ENCODE measurements around the gene MBD5. TPM values are rescaled to one million over a fixed set of nuclear protein-coding genes. Genes with fewer than 3 reads are reported as not detected.

MBD5 gene
- total RNA-seq, 1 experiment from 2014 or later = 12.6 TPM

- DNase-seq (ENCODE audit: low read depth in 1 of 2, low spot score in 2 of 2) = no peak
- no peaks in the 10 kb centered on the region for H3K4me1 ChIP-seq (replicated peaks)
Observed at GRCh38 chr2:148234143-148234542, 213.3 kb downstream of the MBD5 start.

GRCh38 chr2:148237911-148238310 lies 217.0 kb downstream of the MBD5 start:
- no peak overlapping the region for H3K4me3 ChIP-seq
- H3K9me3 ChIP-seq (replicated peaks) = no peaks in the 10 kb centered on the region
- no peaks in the 10 kb centered on the region for H3K36me3 ChIP-seq
- no peak for DNase-seq (ENCODE audit: low read depth in 1 of 2, low spot score in 2 of 2)
- H3K27ac ChIP-seq = no peak overlapping the region
- no peaks in the 10 kb centered on the region for H3K27me3 ChIP-seq (replicated peaks)
- H3K4me1 ChIP-seq (replicated peaks) = no peaks in the 10 kb centered on the region

More at GRCh38 chr2:148234143-148234542, 213.3 kb downstream of the MBD5 start:
- Histone ChIP-seq H3K4me3 (no peak overlapping the region), H3K36me3 (no peaks in the 10 kb centered on the region), H3K27me3 (replicated peaks) (no peaks in the 10 kb centered on the region), H3K9me3 (replicated peaks) (no peaks in the 10 kb centered on the region), H3K27ac (no peak overlapping the region)

GRCh38 chr2:148238561-148238960 lies 217.7 kb downstream of the MBD5 start:
- Histone ChIP-seq H3K4me3 (no peak overlapping the region), H3K27ac (no peak overlapping the region), H3K4me1 (replicated peaks) (no peaks in the 10 kb centered on the region), H3K27me3 (replicated peaks) (no peaks in the 10 kb centered on the region), H3K36me3 (no peaks in the 10 kb centered on the region), H3K9me3 (replicated peaks) (no peaks in the 10 kb centered on the region)
- no peak for DNase-seq (ENCODE audit: low read depth in 1 of 2, low spot score in 2 of 2)

- H3K27ac ChIP-seq = no peak overlapping the region
- no peak for DNase-seq (ENCODE audit: low read depth in 1 of 2, low spot score in 2 of 2)
Observed at GRCh38 chr2:148240838-148241237, 219.9 kb downstream of the MBD5 start.

GRCh38 chr2:148244593-148245292 lies 223.9 kb downstream of the MBD5 start:
- H3K9me3 ChIP-seq (replicated peaks) = no peaks in the 10 kb centered on the region
- DNase-seq (ENCODE audit: low read depth in 1 of 2, low spot score in 2 of 2) = peak in 1 of 2 experiments; percentile 31
- H3K36me3 ChIP-seq = no peaks in the 10 kb centered on the region
- no peak overlapping the region for H3K4me3 ChIP-seq
- H3K27ac ChIP-seq = peak overlapping the region; percentile 55
- no peaks in the 10 kb centered on the region for H3K27me3 ChIP-seq (replicated peaks)
- H3K4me1 ChIP-seq (replicated peaks) = peaks cover 8% of the 10 kb centered on the region

More at GRCh38 chr2:148240838-148241237, 219.9 kb downstream of the MBD5 start:
- Histone ChIP-seq H3K27me3 (replicated peaks) (no peaks in the 10 kb centered on the region), H3K9me3 (replicated peaks) (no peaks in the 10 kb centered on the region), H3K36me3 (no peaks in the 10 kb centered on the region), H3K4me3 (no peak overlapping the region), H3K4me1 (replicated peaks) (peaks cover 8% of the 10 kb centered on the region)

GRCh38 chr2:148251993-148252392 lies 231.1 kb downstream of the MBD5 start:
- Histone ChIP-seq H3K4me1 (replicated peaks) (no peaks in the 10 kb centered on the region), H3K36me3 (no peaks in the 10 kb centered on the region), H3K9me3 (replicated peaks) (peaks cover 9% of the 10 kb centered on the region; the same call in 1 of the 2 replicates), H3K4me3 (no peak overlapping the region), H3K27me3 (replicated peaks) (no peaks in the 10 kb centered on the region), H3K27ac (no peak overlapping the region)
- no peak for DNase-seq (ENCODE audit: low read depth in 1 of 2, low spot score in 2 of 2)

GRCh38 chr2:148252646-148253045 lies 231.8 kb downstream of the MBD5 start:
- peaks cover 9% of the 10 kb centered on the region; the same call in 1 of the 2 replicates for H3K9me3 ChIP-seq (replicated peaks)
- no peak overlapping the region for H3K27ac ChIP-seq
- H3K4me1 ChIP-seq (replicated peaks) = no peaks in the 10 kb centered on the region
- no peaks in the 10 kb centered on the region for H3K36me3 ChIP-seq
- no peaks in the 10 kb centered on the region for H3K27me3 ChIP-seq (replicated peaks)
- no peak overlapping the region for H3K4me3 ChIP-seq
- DNase-seq (ENCODE audit: low read depth in 1 of 2, low spot score in 2 of 2) = no peak

- H3K9me3 ChIP-seq (replicated peaks) = peaks cover 9% of the 10 kb centered on the region; the same call in 1 of the 2 replicates
- DNase-seq (ENCODE audit: low read depth in 1 of 2, low spot score in 2 of 2) = no peak
- no peak overlapping the region for H3K27ac ChIP-seq
- H3K4me3 ChIP-seq = no peak overlapping the region
- H3K4me1 ChIP-seq (replicated peaks) = no peaks in the 10 kb centered on the region
- no peaks in the 10 kb centered on the region for H3K36me3 ChIP-seq
- H3K27me3 ChIP-seq (replicated peaks) = no peaks in the 10 kb centered on the region
Observed at GRCh38 chr2:148253685-148254084, 232.8 kb downstream of the MBD5 start.

- no peak for DNase-seq (ENCODE audit: low read depth in 1 of 2, low spot score in 2 of 2)
- Histone ChIP-seq H3K27me3 (replicated peaks) (no peaks in the 10 kb centered on the region), H3K4me1 (replicated peaks) (no peaks in the 10 kb centered on the region), H3K4me3 (no peak overlapping the region), H3K9me3 (replicated peaks) (peaks cover 9% of the 10 kb centered on the region; the same call in 1 of the 2 replicates), H3K27ac (no peak overlapping the region), H3K36me3 (no peaks in the 10 kb centered on the region)
Observed at GRCh38 chr2:148255929-148256328, 235.0 kb downstream of the MBD5 start.

- no peaks in the 10 kb centered on the region for H3K36me3 ChIP-seq
- H3K4me1 ChIP-seq (replicated peaks) = no peaks in the 10 kb centered on the region
- DNase-seq (ENCODE audit: low read depth in 1 of 2, low spot score in 2 of 2) = no peak
- H3K27ac ChIP-seq = no peak overlapping the region
- H3K4me3 ChIP-seq = no peak overlapping the region
- H3K9me3 ChIP-seq (replicated peaks) = peaks cover 9% of the 10 kb centered on the region; the same call in 1 of the 2 replicates
- no peaks in the 10 kb centered on the region for H3K27me3 ChIP-seq (replicated peaks)
Observed at GRCh38 chr2:148257276-148257675, 236.4 kb downstream of the MBD5 start.

GRCh38 chr2:148258124-148258523 lies 237.2 kb downstream of the MBD5 start:
- no peaks in the 10 kb centered on the region for H3K4me1 ChIP-seq (replicated peaks)
- H3K27ac ChIP-seq = no peak overlapping the region
- H3K36me3 ChIP-seq = no peaks in the 10 kb centered on the region
- H3K9me3 ChIP-seq (replicated peaks) = peaks cover 9% of the 10 kb centered on the region; the same call in 1 of the 2 replicates
- H3K4me3 ChIP-seq = no peak overlapping the region
- H3K27me3 ChIP-seq (replicated peaks) = no peaks in the 10 kb centered on the region
- no peak for DNase-seq (ENCODE audit: low read depth in 1 of 2, low spot score in 2 of 2)

GRCh38 chr2:148259674-148260073 lies 238.8 kb downstream of the MBD5 start:
- Histone ChIP-seq H3K36me3 (no peaks in the 10 kb centered on the region), H3K4me3 (no peak overlapping the region), H3K9me3 (replicated peaks) (0 out of 2 replicates have a peak, but pooled peaks cover under 1% of the 10 kb centered on the region), H3K27ac (no peak overlapping the region), H3K27me3 (replicated peaks) (no peaks in the 10 kb centered on the region), H3K4me1 (replicated peaks) (no peaks in the 10 kb centered on the region)
- DNase-seq (ENCODE audit: low read depth in 1 of 2, low spot score in 2 of 2) = no peak

- no peak for DNase-seq (ENCODE audit: low read depth in 1 of 2, low spot score in 2 of 2)
- H3K27ac ChIP-seq = no peak overlapping the region
- H3K27me3 ChIP-seq (replicated peaks) = no peaks in the 10 kb centered on the region
- H3K9me3 ChIP-seq (replicated peaks) = no peaks in the 10 kb centered on the region
- H3K4me1 ChIP-seq (replicated peaks) = no peaks in the 10 kb centered on the region
- no peak overlapping the region for H3K4me3 ChIP-seq
- H3K36me3 ChIP-seq = no peaks in the 10 kb centered on the region
Observed at GRCh38 chr2:148263890-148264289, 243.0 kb downstream of the MBD5 start.

- Histone ChIP-seq H3K4me3 (no peak overlapping the region), H3K4me1 (replicated peaks) (peaks cover 7% of the 10 kb centered on the region), H3K27ac (no peak overlapping the region), H3K36me3 (no peaks in the 10 kb centered on the region), H3K9me3 (replicated peaks) (no peaks in the 10 kb centered on the region), H3K27me3 (replicated peaks) (no peaks in the 10 kb centered on the region)
- DNase-seq (ENCODE audit: low read depth in 1 of 2, low spot score in 2 of 2) = no peak
Observed at GRCh38 chr2:148273158-148273691, 252.3 kb downstream of the MBD5 start.
